ENCODE data around the gene CCSER2.

CCSER2 gene

GRCh38 chr10:84562592-84562991, 234.2 kb downstream of the CCSER2 start:
- DNase-seq (ENCODE audit: low read depth) = no peak
- TF ChIP-seq, protein P1, sequence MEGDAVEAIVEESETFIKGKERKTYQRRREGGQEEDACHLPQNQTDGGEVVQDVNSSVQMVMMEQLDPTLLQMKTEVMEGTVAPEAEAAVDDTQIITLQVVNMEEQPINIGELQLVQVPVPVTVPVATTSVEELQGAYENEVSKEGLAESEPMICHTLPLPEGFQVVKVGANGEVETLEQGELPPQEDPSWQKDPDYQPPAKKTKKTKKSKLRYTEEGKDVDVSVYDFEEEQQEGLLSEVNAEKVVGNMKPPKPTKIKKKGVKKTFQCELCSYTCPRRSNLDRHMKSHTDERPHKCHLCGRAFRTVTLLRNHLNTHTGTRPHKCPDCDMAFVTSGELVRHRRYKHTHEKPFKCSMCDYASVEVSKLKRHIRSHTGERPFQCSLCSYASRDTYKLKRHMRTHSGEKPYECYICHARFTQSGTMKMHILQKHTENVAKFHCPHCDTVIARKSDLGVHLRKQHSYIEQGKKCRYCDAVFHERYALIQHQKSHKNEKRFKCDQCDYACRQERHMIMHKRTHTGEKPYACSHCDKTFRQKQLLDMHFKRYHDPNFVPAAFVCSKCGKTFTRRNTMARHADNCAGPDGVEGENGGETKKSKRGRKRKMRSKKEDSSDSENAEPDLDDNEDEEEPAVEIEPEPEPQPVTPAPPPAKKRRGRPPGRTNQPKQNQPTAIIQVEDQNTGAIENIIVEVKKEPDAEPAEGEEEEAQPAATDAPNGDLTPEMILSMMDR (IDR thresholded peaks at IDR 0.05; ENCODE audit: insufficient read depth, low read depth, low read length, missing control alignments) = no peak
- no peak overlapping the region for H3K4me3 ChIP-seq (ENCODE audit: low read depth, low read length)

DNA sequence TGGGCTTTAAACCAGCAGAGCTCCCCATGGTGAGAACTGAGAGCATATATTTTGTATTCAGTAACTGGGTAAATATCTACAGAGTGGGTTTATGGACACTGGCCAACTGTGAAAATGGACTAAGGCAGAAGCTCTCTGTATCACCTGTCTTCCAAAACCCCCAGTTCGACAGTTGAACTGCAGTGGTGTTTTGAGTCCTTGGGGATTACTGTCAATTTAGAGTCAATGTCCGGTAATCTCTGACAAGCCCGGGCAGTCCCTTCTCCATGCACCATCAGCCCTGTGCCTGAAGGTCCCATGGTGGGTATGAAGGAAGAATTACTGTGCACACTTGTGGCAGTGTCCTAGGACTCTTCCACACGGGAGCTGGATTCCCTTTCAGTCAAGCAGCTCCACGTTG, 235.0 kb downstream of the CCSER2 start:
- DNase-seq (ENCODE audit: low read depth) = peak; percentile 35
- no peak overlapping the region for H3K4me3 ChIP-seq (ENCODE audit: low read depth, low read length)
- TF ChIP-seq, protein P1 (IDR thresholded peaks at IDR 0.05; ENCODE audit: insufficient read depth, low read depth, low read length, missing control alignments) = no peak

DNA sequence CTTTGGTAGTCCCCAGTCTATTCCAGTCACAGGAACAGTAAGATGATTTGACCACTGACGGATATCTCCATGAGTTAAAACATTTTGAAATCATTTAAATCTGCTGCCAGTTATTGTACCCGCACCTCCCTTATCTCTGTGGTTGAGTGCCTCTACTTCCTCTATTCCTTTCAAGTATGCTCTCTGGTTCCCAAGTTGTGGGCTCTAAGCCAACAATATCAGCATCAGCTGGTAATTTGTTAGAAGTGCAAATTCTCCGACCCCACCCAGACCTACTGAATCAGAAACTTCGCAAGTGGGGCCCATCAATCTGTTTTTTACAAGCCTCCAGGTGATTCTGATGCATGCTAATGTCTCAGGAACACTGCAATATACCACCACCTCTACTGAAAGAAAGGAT, 235.5 kb downstream of the CCSER2 start:
- TF ChIP-seq, protein P1 (IDR thresholded peaks at IDR 0.05; ENCODE audit: insufficient read depth, low read depth, low read length, missing control alignments) = no peak
- no peak for DNase-seq (ENCODE audit: low read depth)
- H3K4me3 ChIP-seq (ENCODE audit: low read depth, low read length) = no peak overlapping the region

DNA sequence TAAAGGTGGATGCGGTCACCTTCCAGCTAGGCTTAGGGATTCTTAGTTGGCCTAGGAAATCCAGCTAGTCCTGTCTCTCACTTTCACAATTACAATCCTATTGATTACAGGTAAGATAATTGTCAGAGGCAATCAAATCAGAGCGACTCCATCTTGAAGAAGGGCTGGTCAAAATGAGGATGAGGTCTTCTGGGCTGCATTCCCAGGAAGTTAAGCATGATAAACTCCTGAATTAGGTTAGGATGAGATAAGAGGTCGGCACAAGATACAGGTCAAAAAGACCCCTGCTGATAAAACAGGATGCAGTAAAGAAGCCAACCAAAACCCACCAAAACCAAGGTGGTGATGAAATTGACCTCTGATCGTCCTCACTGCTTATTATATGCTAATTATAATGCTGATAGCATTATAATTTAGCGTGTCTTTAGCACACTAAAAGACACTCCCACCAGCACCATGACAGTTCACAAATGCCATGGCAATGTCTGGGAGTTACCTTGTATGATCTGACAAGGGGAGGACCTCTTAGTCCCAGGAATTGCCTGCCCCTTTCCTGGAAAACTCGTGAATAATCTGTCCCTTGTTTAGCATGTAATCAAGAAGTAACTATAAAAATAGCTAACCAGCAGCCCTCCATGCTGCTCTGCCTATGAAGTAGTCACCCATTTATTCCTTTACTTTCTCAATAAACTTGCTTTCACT, 237.6 kb downstream of the CCSER2 start:
- H3K4me3 ChIP-seq (ENCODE audit: low read depth, low read length) = no peak overlapping the region
- DNase-seq (ENCODE audit: low read depth) = no peak
- TF ChIP-seq, protein P1 (IDR thresholded peaks at IDR 0.05; ENCODE audit: insufficient read depth, low read depth, low read length, missing control alignments) = no peak

DNA sequence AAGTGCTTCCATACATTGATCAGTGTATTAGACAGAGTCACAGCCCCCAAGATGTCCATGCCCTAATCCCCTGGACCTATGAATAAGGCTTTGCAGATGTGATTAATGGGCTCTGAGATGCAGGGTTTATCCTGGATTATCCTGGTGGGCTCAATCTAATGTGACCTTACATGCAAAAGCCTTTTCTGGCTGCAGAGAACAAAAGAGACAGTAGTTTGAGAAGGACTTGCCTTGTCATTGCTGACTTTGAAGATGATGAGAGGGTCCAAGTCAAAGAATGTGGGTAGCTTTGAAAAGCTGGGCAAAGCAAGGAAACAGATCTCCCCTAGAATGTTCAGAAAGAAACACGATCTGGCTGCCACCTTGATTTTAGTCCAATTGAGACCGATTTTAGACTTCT, 238.7 kb downstream of the CCSER2 start:
- TF ChIP-seq, protein P1 (IDR thresholded peaks at IDR 0.05; ENCODE audit: insufficient read depth, low read depth, low read length, missing control alignments) = no peak
- no peak overlapping the region for H3K4me3 ChIP-seq (ENCODE audit: low read depth, low read length)
- DNase-seq (ENCODE audit: low read depth) = no peak

Data from GM12865 (cell line).